Measurements from ENCODE around the gene COL8A1.

The COL8A1 gene

GRCh38 chr3:99809565-99809964 is 171.2 kb downstream of the COL8A1 start:
- FAIRE-seq (no peak), DNase-seq (ENCODE audit: insufficient read length, low spot score) (no peak)
- TF ChIP-seq POLR2A (IDR thresholded peaks at IDR 0.05; ENCODE audit: low read depth, low read length) (no peak), POLR2AphosphoS5 (IDR thresholded peaks at IDR 0.05; ENCODE audit: low read depth, low read length) (no peak), POU2F2 (IDR thresholded peaks at IDR 0.05; ENCODE audit: low read depth, low read length) (no peak), SPI1 (IDR thresholded peaks at IDR 0.05; ENCODE audit: low read depth, low read length) (no peak), TAF1 (IDR thresholded peaks at IDR 0.05; ENCODE audit: low read depth, low read length) (no peak), PAX5 (IDR thresholded peaks at IDR 0.05; ENCODE audit: insufficient read depth, low read length, severe bottlenecking) (no peak)

- DNase-seq (ENCODE audit: insufficient read length, low spot score) (no peak), FAIRE-seq (no peak)
- TF ChIP-seq POLR2A (IDR thresholded peaks at IDR 0.05; ENCODE audit: low read depth, low read length) (no peak), PAX5 (IDR thresholded peaks at IDR 0.05; ENCODE audit: insufficient read depth, low read length, severe bottlenecking) (no peak), POLR2AphosphoS5 (IDR thresholded peaks at IDR 0.05; ENCODE audit: low read depth, low read length) (no peak), TAF1 (IDR thresholded peaks at IDR 0.05; ENCODE audit: low read depth, low read length) (no peak)
Measured at GRCh38 chr3:99810403-99810802, 172.0 kb downstream of the COL8A1 start.

- TF ChIP-seq POLR2AphosphoS5 (IDR thresholded peaks at IDR 0.05; ENCODE audit: low read depth, low read length) (no peak), SPI1 (IDR thresholded peaks at IDR 0.05; ENCODE audit: low read depth, low read length) (no peak), TAF1 (IDR thresholded peaks at IDR 0.05; ENCODE audit: low read depth, low read length) (no peak), PAX5 (IDR thresholded peaks at IDR 0.05; ENCODE audit: insufficient read depth, low read length, severe bottlenecking) (no peak), POU2F2 (IDR thresholded peaks at IDR 0.05; ENCODE audit: low read depth, low read length) (no peak), POLR2A (IDR thresholded peaks at IDR 0.05; ENCODE audit: low read depth, low read length) (no peak)
- DNase-seq (ENCODE audit: insufficient read length, low spot score) (no peak), FAIRE-seq (no peak)
Measured at GRCh38 chr3:99817047-99817436, 178.6 kb downstream of the COL8A1 start.

DNA sequence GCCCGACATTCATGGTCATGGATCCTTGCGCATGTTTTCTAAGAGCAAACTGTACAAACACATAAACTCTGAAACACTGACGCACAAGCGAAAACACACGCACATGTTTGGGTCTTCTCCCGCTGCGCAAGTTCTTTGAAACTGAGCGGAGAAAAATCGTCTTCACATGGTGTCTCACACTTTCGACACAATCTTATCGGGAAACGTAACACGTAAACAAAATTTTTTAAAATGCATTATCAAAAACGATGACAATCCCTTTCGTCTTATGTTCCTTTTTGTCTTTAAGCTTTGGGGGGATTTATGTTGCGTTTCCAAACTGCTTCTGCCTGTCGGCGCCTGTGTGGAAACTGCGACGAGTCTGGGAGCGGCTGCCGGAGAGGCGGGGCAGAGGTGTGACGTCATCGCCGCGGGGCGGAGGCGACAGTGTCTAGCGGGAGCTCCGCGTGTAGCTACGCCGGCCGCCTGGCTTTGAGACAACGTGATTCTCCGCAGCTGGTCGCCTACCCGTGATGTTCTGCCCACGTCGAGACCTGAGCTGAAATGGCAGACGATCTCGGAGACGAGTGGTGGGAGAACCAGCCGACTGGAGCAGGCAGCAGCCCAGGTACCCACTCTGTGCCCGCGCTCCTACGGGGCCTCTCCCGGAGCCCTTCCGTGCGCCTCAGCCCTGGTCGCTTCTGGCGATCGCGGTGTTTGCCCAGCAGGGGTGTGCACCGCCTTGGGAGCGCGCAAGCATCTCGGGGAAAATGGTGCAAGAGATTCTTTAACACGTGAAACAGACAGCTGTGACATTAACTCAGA is 179.2 kb downstream of the COL8A1 start, which contains the start of gene CMSS1:
TSS of gene CMSS1 (plus strand) at position 426 of the 804 bp plus-strand sequence.
- FAIRE-seq: peak; percentile 90
- peak; percentile 74 for DNase-seq (ENCODE audit: insufficient read length, low spot score)
- TF ChIP-seq POLR2A (IDR thresholded peaks at IDR 0.05; ENCODE audit: low read depth, low read length) (peak; percentile 63), PAX5 (IDR thresholded peaks at IDR 0.05; ENCODE audit: insufficient read depth, low read length, severe bottlenecking) (no peak), SPI1 (IDR thresholded peaks at IDR 0.05; ENCODE audit: low read depth, low read length) (no peak), POLR2AphosphoS5 (IDR thresholded peaks at IDR 0.05; ENCODE audit: low read depth, low read length) (peak; percentile 59; the same call in 1 of the 2 replicates), POU2F2 (IDR thresholded peaks at IDR 0.05; ENCODE audit: low read depth, low read length) (0 out of 2 replicates have a peak, but pooled peaks have one; percentile 34), TAF1 (IDR thresholded peaks at IDR 0.05; ENCODE audit: low read depth, low read length) (peak; percentile 45; the same call in 1 of the 2 replicates)

GRCh38 chr3:99818818-99819217 is 180.4 kb downstream of the COL8A1 start:
- no peak for DNase-seq (ENCODE audit: insufficient read length, low spot score)
- TF ChIP-seq POLR2A (IDR thresholded peaks at IDR 0.05; ENCODE audit: low read depth, low read length) (no peak), TAF1 (IDR thresholded peaks at IDR 0.05; ENCODE audit: low read depth, low read length) (no peak), PAX5 (IDR thresholded peaks at IDR 0.05; ENCODE audit: insufficient read depth, low read length, severe bottlenecking) (no peak), POLR2AphosphoS5 (IDR thresholded peaks at IDR 0.05; ENCODE audit: low read depth, low read length) (no peak), POU2F2 (IDR thresholded peaks at IDR 0.05; ENCODE audit: low read depth, low read length) (no peak), SPI1 (IDR thresholded peaks at IDR 0.05; ENCODE audit: low read depth, low read length) (no peak)
- FAIRE-seq: peak; percentile 51

- TF ChIP-seq PAX5 (IDR thresholded peaks at IDR 0.05; ENCODE audit: insufficient read depth, low read length, severe bottlenecking): no peak
- TF ChIP-seq POU2F2 (IDR thresholded peaks at IDR 0.05; ENCODE audit: low read depth, low read length): no peak
- TF ChIP-seq POLR2A (IDR thresholded peaks at IDR 0.05; ENCODE audit: low read depth, low read length): no peak
- no peak for TF ChIP-seq TAF1 (IDR thresholded peaks at IDR 0.05; ENCODE audit: low read depth, low read length)
- TF ChIP-seq POLR2AphosphoS5 (IDR thresholded peaks at IDR 0.05; ENCODE audit: low read depth, low read length): no peak
- DNase-seq (ENCODE audit: insufficient read length, low spot score) (no peak), FAIRE-seq (no peak)
Measured at GRCh38 chr3:99823723-99824711, 185.6 kb downstream of the COL8A1 start.

DNA sequence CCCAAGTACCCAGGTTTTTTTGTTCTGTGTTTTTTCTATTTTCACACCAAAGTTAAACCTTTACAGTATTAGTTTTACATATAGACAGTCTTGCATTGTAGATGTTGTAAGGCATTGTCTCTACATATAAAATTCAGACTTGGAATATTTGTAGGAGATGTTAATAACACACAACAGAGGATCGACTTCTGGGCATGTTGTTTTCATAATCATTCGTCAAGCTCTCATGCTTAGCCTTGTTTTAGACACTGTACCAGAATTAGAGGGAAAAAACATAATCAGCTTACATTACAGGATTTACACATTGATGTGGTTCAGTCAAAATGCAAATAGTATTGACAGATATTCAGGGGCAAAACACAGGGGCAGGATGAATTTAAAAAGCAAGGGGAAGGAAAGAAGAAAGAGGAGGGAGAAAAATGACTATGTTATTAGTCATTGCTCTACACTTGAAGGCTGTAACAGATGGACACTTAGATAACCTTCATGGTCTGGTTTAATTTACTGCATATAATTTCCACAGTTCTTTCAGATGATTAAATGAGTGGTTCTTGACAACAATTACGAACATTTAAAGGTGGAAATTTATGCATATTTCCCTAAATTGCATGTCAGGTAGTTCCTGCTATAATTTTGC is 186.7 kb downstream of the COL8A1 start:
- TF ChIP-seq POLR2AphosphoS5 (IDR thresholded peaks at IDR 0.05; ENCODE audit: low read depth, low read length): no peak
- no peak for TF ChIP-seq POLR2A (IDR thresholded peaks at IDR 0.05; ENCODE audit: low read depth, low read length)
- TF ChIP-seq POU2F2 (IDR thresholded peaks at IDR 0.05; ENCODE audit: low read depth, low read length): no peak
- TF ChIP-seq PAX5 (IDR thresholded peaks at IDR 0.05; ENCODE audit: insufficient read depth, low read length, severe bottlenecking): no peak
- TF ChIP-seq SPI1 (IDR thresholded peaks at IDR 0.05; ENCODE audit: low read depth, low read length): no peak
- TF ChIP-seq TAF1 (IDR thresholded peaks at IDR 0.05; ENCODE audit: low read depth, low read length): no peak
- DNase-seq (ENCODE audit: insufficient read length, low spot score) (no peak), FAIRE-seq (peak; percentile 58)

- FAIRE-seq (no peak), DNase-seq (ENCODE audit: insufficient read length, low spot score) (no peak)
- TF ChIP-seq POLR2AphosphoS5 (IDR thresholded peaks at IDR 0.05; ENCODE audit: low read depth, low read length) (no peak), SPI1 (IDR thresholded peaks at IDR 0.05; ENCODE audit: low read depth, low read length) (no peak), PAX5 (IDR thresholded peaks at IDR 0.05; ENCODE audit: insufficient read depth, low read length, severe bottlenecking) (no peak)
Measured at GRCh38 chr3:99829844-99830243, 191.4 kb downstream of the COL8A1 start.
